IMR-90 (cell line): ENCODE results near the gene NMRK2.

Experiments used
- BHLHE40 ChIP-seq: fragments of 150-350 bp; IDR thresholded peaks from 2 replicates; pipeline ENCODE4 v1.6.1; 2016; ENCODE audit warnings: mild to moderate bottlenecking, low read depth, low read length
- CTCF ChIP-seq: conservative IDR thresholded peaks from 2 replicates; pipeline ENCODE4 v1.5.1; 2012; ENCODE audit warnings: mild to moderate bottlenecking, low read depth, low read length, improper control_type of control experiment
- FOS ChIP-seq: fragments of 150-350 bp; IDR thresholded peaks from 2 replicates; pipeline ENCODE4 v1.6.1; 2016; ENCODE audit warnings: low read depth, low read length
- MAFK ChIP-seq: IDR thresholded peaks from 2 replicates; pipeline ENCODE4 v1.6.1; 2012; ENCODE audit warnings: low read depth, low read length, improper control_type of control experiment
- MAZ ChIP-seq: IDR thresholded peaks from 2 replicates; pipeline ENCODE4 v1.6.1; 2012; ENCODE audit warnings: low read depth, mild to moderate bottlenecking, low read length, improper control_type of control experiment, moderate library complexity, borderline replicate concordance
- MXI1 ChIP-seq: IDR thresholded peaks from 2 replicates; pipeline ENCODE4 v1.6.1; 2012; ENCODE audit warnings: low read depth, mild to moderate bottlenecking, low read length, moderate library complexity, borderline replicate concordance
- POLR2A ChIP-seq: IDR thresholded peaks from 2 replicates; pipeline ENCODE4 v1.6.1; 2012; ENCODE audit warnings: mild to moderate bottlenecking, low read depth, low read length
- RAD21 ChIP-seq: IDR thresholded peaks from 2 replicates; pipeline ENCODE4 v1.6.1; 2012; ENCODE audit warnings: low read length, improper control_type of control experiment
- RCOR1 ChIP-seq: IDR thresholded peaks from 2 replicates; pipeline ENCODE4 v1.6.1; 2012; ENCODE audit warnings: mild to moderate bottlenecking, low read length, improper control_type of control experiment; ENCODE audit not compliant: insufficient replicate concordance
- RFX5 ChIP-seq: IDR thresholded peaks from 2 replicates; pipeline ENCODE4 v1.8.0; 2012; ENCODE audit warnings: low read depth, mild to moderate bottlenecking, low read length, moderate library complexity
- SMC3 ChIP-seq: fragments of 150-350 bp; IDR thresholded peaks from 2 replicates; pipeline ENCODE4 v1.6.1; 2016; ENCODE audit warnings: low read depth, mild to moderate bottlenecking, antibody characterized with exemption, low read length, moderate library complexity
- TF ChIP-seq, protein P1 (sequence below): fragments of 150-350 bp; IDR thresholded peaks from 2 replicates; pipeline ENCODE4 v1.6.1; 2017; ENCODE audit warnings: mild to moderate bottlenecking, antibody characterized with exemption, low read length, low read depth
- TF ChIP-seq, protein P2 (sequence below): fragments of 150-350 bp; IDR thresholded peaks from 2 replicates; pipeline ENCODE4 v1.6.1; 2016; ENCODE audit warnings: low read depth, mild to moderate bottlenecking, low read length, moderate library complexity, borderline replicate concordance

DNA sequence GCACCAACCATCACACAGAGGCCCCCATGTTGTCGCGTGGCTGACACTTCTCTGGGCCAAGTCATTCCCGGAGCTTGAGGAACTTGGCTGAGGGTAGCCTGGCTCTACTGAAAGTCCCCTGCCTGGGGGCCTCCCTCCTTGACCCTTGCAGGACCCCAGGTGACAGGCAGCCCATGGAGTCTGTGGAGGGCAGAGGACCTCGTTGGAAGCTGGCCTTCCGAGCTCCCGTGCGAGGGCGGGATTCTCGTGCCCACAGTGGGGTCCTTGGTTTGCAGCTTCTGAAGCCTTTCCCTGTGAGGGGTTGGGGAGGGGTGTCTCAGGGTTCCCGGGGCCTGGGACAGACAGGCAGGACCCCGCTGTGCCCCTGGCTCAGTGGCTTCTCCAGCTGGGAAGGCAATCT is 16.4 kb downstream of the NMRK2 start:
- TF ChIP-seq MAZ (no peak), CTCF (no peak), POLR2A (no peak), RCOR1 (no peak), BHLHE40 (no peak), RAD21 (no peak), MXI1 (no peak), SMC3 (no peak), RFX5 (no peak), FOS (no peak), MAFK (no peak)
- TF ChIP-seq, protein P1, sequence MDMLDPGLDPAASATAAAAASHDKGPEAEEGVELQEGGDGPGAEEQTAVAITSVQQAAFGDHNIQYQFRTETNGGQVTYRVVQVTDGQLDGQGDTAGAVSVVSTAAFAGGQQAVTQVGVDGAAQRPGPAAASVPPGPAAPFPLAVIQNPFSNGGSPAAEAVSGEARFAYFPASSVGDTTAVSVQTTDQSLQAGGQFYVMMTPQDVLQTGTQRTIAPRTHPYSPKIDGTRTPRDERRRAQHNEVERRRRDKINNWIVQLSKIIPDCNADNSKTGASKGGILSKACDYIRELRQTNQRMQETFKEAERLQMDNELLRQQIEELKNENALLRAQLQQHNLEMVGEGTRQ = no peak
- TF ChIP-seq, protein P2, sequence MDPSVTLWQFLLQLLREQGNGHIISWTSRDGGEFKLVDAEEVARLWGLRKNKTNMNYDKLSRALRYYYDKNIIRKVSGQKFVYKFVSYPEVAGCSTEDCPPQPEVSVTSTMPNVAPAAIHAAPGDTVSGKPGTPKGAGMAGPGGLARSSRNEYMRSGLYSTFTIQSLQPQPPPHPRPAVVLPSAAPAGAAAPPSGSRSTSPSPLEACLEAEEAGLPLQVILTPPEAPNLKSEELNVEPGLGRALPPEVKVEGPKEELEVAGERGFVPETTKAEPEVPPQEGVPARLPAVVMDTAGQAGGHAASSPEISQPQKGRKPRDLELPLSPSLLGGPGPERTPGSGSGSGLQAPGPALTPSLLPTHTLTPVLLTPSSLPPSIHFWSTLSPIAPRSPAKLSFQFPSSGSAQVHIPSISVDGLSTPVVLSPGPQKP = no peak
